Left colon (tissue), 2 donors: ENCODE data around the gene RAVER2. TPM values are rescaled to one million over a fixed set of nuclear protein-coding genes. Genes with fewer than 3 reads are reported as not detected.
A peak's percentile ranks its signal among the peaks of the same experiment; 100 is the strongest.

Experiments
- ATAC-seq: fragments of 200-7000 bp; cut with Tn5 transposase; one replicate; pipeline ENCODE4 v1.9.1; 2020; ENCODE audit warnings: mild to moderate bottlenecking, moderate library complexity
- DNase-seq, 2 donors: peaks; one replicate each; pipeline ENCODE4 v3.0.0-alpha.2; 2020
- intact Hi-C, 2 donors: fragments of 100-400 bp; cut with DNase I in 1 of 2; cut with micrococcal nuclease in 1 of 2; formaldehyde crosslinking; loops; one replicate each; pipeline versions ENCODE4 v1.11.2 to v1.14.0; 2022; cut with DNase I, micrococcal nuclease
- total RNA-seq, 2 donors: library from RNA; stranded (reverse); fragmentation: NEBNext Ultra II Directional; extraction: Animal tissue kit (Norgen Biotek cat#: 25700); gene quantifications; one replicate each; pipeline ENCODE4 v1.2.1, GENCODE V29; 2021
- donor health status: DM: no; HTN: no; CAD: no.
- donor health status: DM: yes; HTN: yes; CAD: no.

The RAVER2 gene
- total RNA-seq, 2 donors from 2014 or later, result 47.3 to 58.0 TPM

- DNase-seq (peak; percentile 28 to 38), ATAC-seq (peak; percentile 76)
- intact Hi-C loops, result no loop called here
Measured at GRCh38 chr1:64861611-64862010, 116.7 kb downstream of the RAVER2 start.

DNA sequence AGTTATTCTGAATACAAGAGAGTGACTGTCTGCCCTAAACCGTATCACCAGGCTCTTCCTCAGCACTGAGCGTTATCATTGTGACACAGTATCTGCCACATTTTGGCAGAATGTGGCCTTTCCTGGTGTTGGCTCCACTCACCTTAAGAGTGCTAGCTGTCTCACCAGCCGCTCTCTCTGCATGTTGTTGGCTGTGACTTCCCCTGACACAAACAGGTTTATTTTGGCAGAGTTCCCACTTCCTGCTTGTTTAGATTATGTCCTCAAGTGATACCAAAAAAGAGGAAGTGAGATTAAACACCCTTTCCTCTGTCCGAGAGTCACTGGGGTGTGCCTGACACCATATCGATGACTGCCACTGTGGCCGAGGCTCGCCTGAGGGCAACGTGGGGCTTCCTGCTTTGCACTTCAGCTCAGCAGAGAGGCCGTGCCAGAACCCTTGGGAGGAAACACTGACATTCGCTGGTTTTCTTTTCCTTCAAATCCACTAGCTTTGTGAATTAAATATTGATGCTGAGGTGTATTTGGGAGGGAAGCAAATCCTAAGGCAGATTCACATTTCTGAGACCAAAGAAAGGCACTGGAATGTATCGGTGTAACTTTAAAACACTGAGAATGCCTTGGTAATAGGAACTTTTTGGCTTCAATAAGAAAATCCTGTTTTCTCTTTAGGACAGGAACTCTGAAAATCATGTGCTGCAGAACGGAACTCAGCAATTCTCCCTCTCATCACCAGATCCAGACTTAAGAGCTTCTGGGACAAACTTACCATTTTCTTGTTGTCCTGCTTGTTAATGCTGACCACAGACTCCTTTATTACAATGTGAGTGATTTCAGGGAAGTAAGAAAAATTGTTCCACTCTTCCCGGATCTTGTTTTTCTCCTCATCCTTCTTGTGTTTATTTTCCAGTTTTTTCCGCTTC is 119.4 kb downstream of the RAVER2 start:
- intact Hi-C loops, result no loop called here
- peak; percentile 90 for ATAC-seq
- DNase-seq, result peak; percentile 63 to 69

GRCh38 chr1:64865105-64865757 is 120.4 kb downstream of the RAVER2 start:
- intact Hi-C loops, result no loop called here
- no peak for ATAC-seq
- DNase-seq, result no peak

GRCh38 chr1:64866689-64867088 is 121.8 kb downstream of the RAVER2 start:
- DNase-seq (no peak), ATAC-seq (no peak)
- intact Hi-C loops, result no loop called here

- DNase-seq (no peak), ATAC-seq (no peak)
- intact Hi-C loops, result no loop called here
Measured at GRCh38 chr1:64867266-64867665, 122.4 kb downstream of the RAVER2 start.

DNA sequence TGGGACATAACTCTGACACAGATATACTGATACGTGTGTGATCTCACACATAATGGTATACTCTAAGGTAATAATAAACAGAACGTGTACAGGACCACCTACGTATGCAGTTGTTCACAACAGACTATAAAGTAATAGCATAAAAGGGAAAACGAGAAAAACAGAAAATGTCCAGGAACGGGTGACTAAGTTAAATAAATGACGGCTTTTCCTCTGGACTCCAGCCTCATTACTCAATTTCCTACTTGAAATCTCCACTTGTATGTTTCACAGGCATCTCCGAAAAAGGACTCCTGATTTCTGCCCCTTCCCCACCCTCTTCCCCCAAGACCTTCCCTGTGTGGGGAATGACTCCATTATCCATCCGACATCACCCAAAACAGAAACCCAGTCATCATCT is 126.4 kb downstream of the RAVER2 start:
- no peak for DNase-seq
- no peak for ATAC-seq

DNA sequence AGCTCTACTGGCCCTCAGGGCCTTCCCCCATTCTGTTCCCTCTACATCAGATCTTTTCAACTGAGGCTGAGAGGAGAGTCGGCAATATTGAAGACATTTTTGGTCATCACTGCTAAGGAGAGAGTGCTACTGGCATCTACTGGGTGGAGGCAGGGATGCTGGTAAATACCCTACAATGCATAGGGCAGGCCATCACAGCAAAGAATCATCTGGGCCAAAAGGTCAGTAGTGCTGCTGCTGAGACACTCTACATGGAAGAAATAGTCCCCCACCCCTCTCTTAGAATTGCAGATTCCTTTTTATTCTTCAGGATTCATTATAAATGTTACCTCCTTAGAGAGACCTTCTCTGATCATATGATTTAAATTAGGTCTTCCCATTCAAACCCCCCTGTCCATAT is 127.2 kb downstream of the RAVER2 start:
- ATAC-seq (no peak), DNase-seq (no peak)
- intact Hi-C loops, result no loop called here

More for the DNA sequence above, 126.4 kb downstream of the RAVER2 start:
- intact Hi-C loops, result no loop called here

DNA sequence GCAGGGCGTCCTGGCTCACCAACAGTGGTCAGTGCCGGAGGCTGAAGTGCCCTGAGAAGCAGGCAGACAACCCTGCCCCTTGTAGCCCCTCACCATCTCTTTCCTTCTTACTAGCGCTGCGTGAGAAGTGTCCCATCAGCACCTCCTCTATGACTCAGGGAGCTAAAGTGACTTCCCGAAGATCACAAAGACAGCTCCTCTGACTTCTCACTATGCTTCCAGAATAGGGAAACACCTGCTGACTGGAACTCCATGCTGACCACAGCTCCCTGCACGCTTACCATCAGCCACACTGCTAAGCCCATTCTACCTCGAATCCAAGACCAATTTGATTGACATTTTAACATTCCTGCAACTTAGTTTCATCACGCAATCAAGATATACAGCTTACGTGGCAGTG is 128.7 kb downstream of the RAVER2 start:
- DNase-seq, result no peak
- intact Hi-C loops, result no loop called here
- ATAC-seq, result no peak

DNA sequence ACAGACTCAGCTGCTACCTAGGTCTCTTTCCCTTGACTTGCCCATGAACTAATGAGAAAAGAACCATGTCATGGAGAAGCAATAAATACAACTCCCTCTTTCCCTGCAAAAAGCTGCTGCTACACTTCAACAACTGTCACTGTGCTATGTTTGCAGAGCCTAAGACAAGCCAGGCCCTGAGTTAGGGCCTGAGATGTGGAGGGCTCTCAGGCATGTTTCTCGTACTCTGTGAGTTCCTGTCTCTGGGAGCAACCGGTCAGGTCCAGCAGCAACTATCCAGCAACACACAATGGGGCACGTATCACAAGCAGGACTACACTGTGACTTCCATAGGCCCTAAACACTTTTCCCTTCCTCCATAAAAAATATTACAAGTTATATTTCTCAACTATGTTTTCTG is 129.8 kb downstream of the RAVER2 start:
- no peak for ATAC-seq
- no peak for DNase-seq
- intact Hi-C loops, result no loop called here

- intact Hi-C loops, result no loop called here
- ATAC-seq (no peak), DNase-seq (no peak)
Measured at GRCh38 chr1:64875101-64875500, 130.2 kb downstream of the RAVER2 start.

- intact Hi-C loops, result no loop called here
- no peak for ATAC-seq
Measured at GRCh38 chr1:64875606-64876005, 130.7 kb downstream of the RAVER2 start.

DNA sequence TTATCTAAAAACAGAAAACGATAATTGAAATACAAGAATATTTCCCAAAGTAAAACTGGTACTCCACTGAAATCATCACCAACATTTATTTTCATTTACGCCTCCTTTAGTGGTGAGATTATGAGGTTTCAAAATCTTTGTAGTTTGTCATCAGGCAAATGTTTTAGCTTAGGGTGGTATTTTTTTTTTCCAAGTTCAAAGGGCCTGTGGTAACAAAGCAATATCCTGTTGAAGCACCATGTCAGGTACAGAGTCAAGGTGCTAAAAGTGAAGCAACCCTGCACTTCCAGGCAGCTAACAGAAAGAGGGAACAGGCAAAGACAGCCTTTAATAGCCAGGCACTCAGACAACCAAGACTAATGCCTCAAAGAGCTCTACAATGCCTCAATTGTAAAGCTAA is 132.3 kb downstream of the RAVER2 start:
- ATAC-seq (no peak), DNase-seq (no peak)
- intact Hi-C loops, result no loop called here

More at GRCh38 chr1:64875606-64876005, 130.7 kb downstream of the RAVER2 start:
- DNase-seq, result no peak

DNA sequence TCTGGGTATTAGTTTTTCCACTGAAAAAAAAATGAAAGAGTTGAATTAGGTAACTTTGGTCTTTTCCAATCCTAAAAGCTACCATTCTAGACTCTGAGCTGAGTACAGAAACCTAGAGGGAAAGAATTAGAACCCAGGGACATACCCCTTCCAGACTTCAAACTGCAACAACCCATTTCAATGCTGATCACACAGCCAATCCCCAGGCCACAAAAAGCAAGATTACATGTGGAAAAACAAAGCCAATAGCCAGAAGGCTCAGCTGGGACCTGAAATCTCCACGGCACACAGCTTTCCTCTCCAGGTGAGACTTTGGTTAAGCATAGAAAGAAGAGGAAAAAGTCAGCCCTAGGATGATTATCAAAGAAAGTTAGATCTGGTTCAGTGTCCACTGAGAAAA is 132.7 kb downstream of the RAVER2 start:
- no peak for DNase-seq
- ATAC-seq, result no peak

DNA sequence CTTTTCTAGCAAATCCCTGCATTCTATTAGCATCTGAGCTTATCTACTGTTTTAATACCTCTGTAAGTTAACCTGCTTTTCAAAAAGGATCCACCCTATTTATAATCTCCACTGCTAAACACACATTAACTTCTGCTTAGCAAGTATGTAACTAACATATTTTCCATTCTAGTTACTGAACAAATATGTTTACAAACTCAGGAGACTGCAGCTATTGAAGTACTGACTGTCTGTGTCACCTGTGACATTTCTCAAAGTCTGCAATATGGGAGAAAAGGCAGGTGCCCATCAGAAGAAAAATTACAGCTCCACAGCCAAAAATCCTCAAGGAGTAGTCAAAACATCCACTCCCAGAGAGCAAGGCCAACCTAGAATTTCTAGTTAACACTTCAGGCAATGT is 133.2 kb downstream of the RAVER2 start:
- intact Hi-C loops, result no loop called here
- ATAC-seq (no peak), DNase-seq (no peak)

More for the DNA sequence above, 132.7 kb downstream of the RAVER2 start:
- intact Hi-C loops, result no loop called here

GRCh38 chr1:64878931-64879611 is 134.2 kb downstream of the RAVER2 start:
- DNase-seq (no peak), ATAC-seq (no peak)
- intact Hi-C loops, result no loop called here

- no peak for DNase-seq
- intact Hi-C loops, result no loop called here
- ATAC-seq, result peak; percentile 88
Measured at GRCh38 chr1:64880449-64880848, 135.6 kb downstream of the RAVER2 start.

- intact Hi-C loops, result no loop called here
- DNase-seq, result no peak
Measured at GRCh38 chr1:64881281-64881680, 136.4 kb downstream of the RAVER2 start.

More at GRCh38 chr1:64881281-64881680, 136.4 kb downstream of the RAVER2 start:
- ATAC-seq, result no peak
